Measurements from ENCODE around the gene LARGE1.

The LARGE1 gene

DNA sequence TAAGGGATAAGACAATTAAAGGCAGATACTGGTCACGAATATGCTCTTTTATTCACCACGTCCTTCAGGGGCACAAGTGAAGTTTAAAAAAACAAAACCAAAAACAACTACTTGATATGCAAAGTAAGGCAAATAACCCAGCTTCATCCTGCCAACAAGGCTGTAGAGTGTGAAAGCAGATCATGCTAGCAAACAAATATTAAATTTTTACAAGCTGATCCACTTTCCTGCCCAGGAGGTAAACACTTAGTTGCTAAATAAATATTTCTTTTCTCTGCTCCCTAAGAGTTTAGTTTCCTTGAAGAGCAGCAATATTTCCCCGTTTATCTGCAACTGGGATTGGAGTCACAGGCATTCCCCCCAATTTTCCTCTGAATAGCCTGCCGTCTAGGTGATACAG, 300.2 kb downstream of the LARGE1 start:
- in situ Hi-C loops (cut with HindIII; ENCODE audit: low sequenced_read_pairs) = no loop called here

DNA sequence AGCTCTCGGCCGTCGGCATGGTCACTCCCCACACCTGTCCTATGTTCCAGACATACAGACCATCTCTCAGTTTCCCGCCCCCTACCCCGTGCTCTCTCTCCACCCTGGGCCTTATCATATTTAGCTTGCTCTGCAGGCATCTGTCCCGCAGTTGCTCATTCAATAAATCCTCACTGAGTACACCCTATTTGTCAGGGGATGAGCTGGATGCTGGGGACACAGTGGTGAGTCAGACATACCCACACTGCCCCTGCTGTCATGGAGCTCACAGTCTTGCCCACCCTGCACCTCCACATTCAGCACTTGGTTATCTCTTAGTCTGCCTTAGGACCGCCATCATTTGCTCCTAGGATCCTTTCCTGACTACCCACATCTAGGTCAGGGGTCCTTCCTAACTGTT, 313.8 kb downstream of the LARGE1 start:
- in situ Hi-C loops (cut with HindIII; ENCODE audit: low sequenced_read_pairs) = no loop called here

DNA sequence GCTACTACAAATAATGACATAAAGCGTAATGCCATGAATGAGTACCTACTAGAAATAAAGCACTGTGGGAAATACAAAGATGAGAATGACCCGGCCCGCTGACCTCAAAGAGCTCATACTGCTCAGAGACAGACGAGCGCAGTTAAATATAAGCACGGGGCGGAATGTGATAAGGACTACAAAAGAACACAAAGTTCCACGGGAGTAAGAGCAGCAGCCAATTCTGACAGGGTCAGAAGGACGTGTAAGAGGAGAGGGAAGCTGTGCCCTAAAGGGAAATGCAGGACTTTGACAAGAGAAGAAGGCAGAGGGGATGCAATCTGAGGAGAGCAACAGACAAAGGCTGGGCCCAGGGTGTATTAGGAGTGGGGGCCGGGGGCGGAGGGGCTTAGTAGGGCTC, 314.6 kb downstream of the LARGE1 start:
- in situ Hi-C loops (cut with HindIII; ENCODE audit: low sequenced_read_pairs) = no loop called here

DNA sequence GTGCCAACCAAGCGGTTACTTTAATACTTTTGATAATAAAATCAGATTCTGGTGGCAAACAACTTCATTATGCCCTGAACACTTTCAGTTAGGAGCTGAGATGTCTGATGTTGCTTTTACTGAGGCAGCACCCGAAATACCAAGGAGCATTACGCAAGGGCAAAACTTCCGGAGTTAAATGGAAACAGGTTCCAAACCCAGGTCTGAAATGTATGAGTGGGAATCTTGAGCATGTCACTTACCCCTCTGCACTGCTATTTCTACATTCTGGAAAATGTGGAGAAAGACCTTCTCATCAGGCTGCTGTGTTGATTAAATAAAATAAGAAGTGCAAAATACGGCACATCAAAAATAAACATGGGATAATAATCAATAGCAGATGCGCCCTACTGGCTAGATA, 315.1 kb downstream of the LARGE1 start:
- in situ Hi-C loops (cut with HindIII; ENCODE audit: low sequenced_read_pairs) = no loop called here

DNA sequence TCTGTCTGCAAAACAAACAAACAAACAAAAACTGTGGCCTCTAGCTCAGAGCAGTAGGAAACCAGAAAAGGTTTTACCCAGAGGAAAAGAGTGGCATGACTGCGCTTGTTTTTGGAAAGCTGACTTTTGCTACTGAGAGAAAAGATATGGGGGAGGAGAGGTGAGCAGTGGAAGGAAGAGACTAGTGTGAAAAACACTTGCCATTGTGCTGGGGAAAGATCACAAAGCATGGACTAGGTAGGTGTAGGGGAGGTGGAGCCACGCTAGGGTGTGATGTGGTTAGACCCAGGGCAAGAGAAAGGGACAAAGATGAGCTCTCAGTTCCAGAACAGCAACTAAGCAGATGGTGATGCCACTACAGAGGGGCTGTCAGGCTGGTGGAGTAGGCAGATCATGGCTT, 319.2 kb downstream of the LARGE1 start:
- in situ Hi-C loops (cut with HindIII; ENCODE audit: low sequenced_read_pairs) = no loop called here

DNA sequence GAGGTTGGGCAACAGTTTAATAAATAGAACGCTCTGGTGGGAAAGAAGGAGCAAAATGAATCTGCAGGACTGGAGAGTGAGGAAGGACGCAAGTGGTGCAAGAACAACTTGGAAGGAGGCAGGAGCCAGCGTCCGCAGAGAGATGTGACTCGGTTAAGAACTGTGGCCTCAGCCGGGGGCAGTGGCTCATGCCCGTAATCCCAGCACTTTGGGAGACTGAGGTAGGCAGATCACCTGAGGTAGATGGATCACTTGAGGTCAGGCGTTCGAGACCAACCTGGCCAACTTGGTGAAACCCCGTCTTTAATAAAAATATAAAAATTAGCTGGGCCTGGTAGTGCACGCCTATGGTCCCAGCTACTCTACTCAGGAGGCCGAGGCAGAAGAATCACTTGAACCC, 319.7 kb downstream of the LARGE1 start:
- in situ Hi-C loops (cut with HindIII; ENCODE audit: low sequenced_read_pairs) = no loop called here

DNA sequence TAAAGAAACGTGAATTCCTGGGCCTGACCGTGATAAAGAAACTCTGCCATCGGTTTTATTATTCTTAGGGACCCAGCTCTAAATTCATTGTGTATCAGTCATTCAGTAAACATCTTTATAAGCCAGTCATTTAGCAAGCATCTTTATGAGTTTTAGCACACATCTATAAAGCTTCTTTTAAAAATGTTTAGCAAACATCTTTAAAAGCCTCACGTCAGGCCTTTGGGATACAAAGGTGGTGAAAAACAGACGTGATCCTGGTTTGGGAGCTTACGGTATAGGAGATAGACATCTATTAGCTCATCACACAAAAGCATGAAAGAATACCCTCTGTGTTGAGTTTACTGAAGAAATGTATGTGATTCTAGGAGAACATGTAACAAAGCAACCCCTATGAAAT, 320.2 kb downstream of the LARGE1 start:
- in situ Hi-C loops (cut with HindIII; ENCODE audit: low sequenced_read_pairs) = no loop called here

DNA sequence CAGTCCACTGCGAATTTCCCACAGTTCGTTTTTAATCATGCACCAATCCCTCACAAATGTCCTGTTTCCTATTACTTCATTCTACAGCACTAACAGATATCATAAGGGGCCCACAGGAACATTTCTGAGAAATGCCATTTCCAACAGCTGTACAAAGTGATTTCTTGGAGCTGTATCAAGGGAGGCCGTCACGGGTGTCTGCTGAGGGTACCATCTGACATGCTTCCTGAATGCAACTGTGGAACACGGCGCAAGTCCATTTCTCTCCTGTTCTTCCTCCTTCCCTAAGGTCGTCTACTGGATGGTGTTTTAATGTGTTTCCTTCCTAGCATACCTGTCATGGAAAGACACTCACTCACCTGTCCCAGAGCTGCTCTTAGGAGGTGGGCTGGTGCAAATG, 320.7 kb downstream of the LARGE1 start:
- in situ Hi-C loops (cut with HindIII; ENCODE audit: low sequenced_read_pairs) = no loop called here

DNA sequence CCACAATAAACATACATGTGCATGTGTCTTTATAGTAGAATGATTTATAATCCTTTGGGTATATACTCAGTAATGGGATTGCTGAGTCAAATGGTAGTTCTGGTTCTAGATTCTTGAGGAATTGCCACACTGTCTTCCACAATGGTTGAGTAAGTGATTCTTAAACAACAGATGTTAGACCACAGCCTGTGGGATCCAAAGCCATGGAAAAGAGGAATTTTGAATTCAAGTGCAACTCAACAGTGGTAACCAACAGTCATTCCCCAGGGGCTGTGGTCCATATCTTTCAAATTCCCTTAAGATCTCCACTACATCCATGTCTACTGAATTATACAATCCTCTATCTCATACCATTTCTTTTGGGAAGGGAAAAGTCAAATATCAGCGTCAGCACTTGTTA, 321.5 kb downstream of the LARGE1 start:
- in situ Hi-C loops (cut with HindIII; ENCODE audit: low sequenced_read_pairs) = no loop called here

DNA sequence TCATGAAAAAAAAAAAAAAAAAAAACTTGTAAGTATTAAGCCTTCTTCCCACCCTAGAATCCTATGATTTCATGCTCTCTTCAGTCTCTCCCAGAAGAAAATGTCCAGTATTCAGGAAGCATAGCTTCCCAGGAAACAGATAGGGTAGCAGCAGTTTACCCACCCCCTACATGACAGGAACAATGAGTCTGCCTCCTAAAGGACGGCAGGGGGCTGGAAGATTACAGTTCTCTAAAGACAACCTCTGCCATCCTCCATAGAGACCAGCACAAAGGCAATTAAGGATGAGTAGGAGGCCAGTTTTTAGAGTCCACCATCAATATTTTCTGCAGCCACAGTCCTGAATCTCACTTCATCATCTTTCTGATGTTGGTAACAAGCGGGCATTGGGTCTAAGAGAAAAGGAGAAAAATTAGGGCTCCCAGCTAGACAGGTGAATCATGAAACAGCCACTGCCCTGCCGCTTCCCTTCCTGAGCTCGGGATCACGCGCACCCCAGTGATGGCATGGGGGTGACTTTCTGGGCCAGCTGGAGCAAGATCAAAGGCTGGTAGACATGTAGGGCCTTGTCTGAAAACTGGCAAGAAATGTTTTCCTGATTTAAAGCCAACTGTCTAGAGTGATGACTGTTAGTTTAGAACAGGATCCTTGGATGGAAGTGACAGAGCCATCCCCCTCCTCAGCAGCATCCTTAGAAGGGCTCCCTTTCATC, 322.8 kb downstream of the LARGE1 start:
- in situ Hi-C loops (cut with HindIII; ENCODE audit: low sequenced_read_pairs) = no loop called here

DNA sequence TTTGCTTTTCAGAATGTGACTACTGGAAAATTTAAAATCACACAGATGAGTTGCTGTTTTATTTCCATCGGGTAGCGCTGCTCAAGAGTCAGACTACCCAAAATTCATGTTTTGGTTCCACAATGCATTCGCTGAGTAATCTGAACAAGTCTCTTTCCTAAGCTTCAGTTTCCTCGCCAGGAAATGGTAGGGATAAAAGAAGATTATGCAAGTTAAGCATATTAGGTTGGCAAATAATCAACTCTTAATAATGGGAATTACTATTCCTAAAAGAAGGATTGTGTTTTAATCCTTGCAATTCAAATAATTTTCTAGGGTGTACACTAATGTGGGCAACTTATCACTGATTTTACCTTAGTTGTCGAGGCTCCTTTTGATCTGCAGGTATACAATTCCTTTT, 326.5 kb downstream of the LARGE1 start:
- in situ Hi-C loops (cut with HindIII; ENCODE audit: low sequenced_read_pairs) = no loop called here

DNA sequence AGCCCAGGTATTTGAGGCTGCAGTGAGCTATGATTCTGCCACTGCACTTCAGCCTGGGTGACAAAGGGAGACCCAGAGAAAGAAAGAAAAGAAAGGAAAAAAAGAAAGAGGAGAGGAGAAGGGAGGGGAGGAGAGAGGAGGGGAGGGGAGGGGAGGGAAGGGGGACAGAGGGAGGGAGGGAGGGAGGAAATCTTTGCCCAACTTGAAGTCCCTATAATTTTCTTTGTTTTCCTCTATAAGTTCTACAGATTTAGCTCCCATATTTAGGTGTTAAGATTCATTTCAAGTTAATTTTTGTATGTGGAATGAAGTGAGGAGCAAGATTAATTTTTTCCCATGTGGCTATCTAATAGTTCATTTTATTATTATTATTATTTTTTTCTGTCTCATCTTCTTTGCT, 328.3 kb downstream of the LARGE1 start:
- in situ Hi-C loops (cut with HindIII; ENCODE audit: low sequenced_read_pairs) = no loop called here

DNA sequence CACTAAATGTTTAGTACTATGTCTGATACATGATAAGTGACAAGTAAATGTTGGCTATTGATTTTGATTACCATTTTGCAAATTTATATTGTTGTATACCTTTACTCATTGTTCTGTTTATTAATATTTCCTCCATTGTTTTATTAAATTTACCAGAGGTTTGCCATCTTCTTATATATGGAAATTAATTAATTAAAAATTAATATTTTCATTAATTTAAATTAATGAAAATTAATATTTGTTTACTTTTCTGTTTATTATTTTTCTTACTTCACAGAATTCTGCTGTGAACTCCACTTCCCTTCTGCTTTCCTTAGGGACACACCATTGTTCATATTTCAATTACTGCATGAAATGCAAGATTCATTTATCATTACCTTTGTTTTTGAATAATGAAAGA, 331.0 kb downstream of the LARGE1 start:
- in situ Hi-C loops (cut with HindIII; ENCODE audit: low sequenced_read_pairs) = no loop called here

DNA sequence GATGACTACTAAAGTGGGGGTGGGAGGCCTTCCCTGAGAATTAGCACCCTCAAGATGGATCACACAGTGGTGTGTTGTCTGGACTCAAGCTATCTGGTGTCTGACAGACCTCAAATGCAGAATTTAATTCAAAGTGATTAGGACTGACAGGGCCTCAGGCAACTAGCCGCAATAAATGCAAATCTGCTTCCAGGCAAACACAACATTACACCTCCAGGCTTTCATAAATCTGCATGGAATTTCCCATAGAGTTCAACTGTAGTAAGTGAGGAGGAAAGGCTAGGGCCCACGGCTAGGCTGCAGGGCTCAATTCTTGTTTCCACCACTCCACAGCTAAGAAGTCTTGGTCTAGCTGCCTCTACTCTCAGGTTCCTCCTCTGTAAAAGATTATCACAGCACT, 331.4 kb downstream of the LARGE1 start:
- in situ Hi-C loops (cut with HindIII; ENCODE audit: low sequenced_read_pairs) = no loop called here

DNA sequence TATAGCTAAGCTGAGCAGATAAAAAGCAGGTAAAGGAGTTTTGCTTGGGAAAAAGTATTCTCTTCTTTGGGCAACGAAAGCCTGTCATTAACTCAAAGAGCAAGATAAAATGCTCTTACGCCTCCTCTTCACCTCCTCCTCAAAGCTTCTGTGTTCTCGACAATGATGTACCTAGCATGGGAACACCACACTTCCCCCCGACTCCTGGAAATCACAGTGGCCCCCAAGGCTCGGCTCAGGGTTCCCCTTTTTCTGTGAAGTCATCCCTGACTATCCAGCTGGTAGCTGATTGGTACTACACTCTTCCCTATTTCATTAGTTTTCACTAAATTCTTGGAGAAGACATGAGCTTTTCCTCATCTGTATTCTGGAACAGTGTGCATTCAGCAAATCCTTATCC, 336.1 kb downstream of the LARGE1 start:
- in situ Hi-C loops (cut with HindIII; ENCODE audit: low sequenced_read_pairs) = no loop called here

DNA sequence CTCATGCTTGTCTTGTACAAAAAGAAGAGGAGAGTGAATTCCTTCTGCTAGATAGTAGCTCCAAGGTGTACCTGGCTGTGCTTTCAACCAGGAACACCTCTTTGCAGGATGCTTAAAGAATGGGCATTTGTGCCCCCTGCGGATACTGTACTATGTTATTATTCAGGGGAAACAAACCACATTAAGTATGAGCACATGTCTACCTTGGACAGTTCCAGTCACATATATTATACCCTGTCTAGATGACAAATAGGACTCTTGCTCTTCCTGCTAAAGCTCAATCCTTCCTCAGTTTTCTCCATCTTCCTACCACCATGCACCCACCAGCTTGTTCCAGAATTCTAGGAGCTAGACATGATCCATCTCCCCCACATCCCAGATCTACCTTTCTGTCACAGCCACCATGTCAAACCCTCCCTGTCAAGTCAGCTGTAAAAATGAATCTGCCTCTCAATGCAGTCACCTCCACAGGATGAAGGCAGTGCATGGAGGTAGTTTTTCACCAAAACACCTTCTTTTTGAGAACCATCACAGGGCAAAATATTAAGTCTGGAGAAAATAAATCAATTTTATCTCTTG, 337.4 kb downstream of the LARGE1 start:
- in situ Hi-C loops (cut with HindIII; ENCODE audit: low sequenced_read_pairs) = no loop called here

DNA sequence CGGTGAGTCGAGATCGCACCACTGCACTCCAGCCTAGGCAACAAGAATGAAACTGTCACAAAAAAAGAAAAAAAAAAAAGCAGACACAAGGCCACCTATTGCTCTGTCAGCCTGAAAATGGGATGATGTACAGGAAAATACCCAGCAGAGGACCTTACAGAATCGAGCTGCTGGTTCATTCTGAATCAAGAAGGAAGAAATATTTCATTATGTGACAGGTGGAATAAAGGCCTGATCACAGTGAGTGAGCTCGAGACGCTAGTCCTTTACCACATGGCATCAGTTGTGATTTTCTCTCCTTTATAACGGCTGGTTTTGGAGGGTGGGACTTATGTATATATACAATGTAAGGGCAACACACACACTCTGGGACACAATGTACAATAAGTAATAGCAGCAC, 340.0 kb downstream of the LARGE1 start:
- in situ Hi-C loops (cut with HindIII; ENCODE audit: low sequenced_read_pairs) = no loop called here

DNA sequence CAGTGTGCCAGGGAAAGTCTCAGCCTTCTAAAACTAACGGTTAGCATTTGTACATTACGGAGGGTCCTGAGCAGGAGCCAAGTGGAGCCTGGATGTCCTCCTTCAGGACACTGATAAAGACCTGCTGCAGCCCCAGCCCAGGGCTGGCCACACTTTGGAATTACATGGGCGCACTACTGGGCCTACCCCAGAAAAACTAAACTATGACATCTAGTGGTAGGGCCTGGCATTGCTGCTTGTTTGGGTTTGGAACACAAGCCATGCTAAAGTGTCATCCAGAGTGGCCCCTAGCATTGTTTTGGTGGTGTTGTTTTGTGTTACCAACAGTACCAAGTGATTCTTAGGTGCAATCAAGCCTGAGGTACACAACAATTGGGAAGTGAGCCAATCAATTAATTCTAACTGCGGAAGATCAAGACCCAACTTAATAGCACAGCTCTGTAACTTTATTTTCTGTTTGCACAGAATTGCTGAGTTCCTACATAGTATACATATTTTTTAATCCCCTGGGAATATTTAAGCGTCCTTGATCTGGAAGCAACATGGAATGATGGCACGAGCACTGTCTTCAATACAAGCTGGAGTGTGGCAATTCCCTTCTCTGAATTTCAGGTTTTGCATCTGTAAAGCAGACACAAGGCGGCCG, 340.7 kb downstream of the LARGE1 start:
- in situ Hi-C loops (cut with HindIII; ENCODE audit: low sequenced_read_pairs) = no loop called here

DNA sequence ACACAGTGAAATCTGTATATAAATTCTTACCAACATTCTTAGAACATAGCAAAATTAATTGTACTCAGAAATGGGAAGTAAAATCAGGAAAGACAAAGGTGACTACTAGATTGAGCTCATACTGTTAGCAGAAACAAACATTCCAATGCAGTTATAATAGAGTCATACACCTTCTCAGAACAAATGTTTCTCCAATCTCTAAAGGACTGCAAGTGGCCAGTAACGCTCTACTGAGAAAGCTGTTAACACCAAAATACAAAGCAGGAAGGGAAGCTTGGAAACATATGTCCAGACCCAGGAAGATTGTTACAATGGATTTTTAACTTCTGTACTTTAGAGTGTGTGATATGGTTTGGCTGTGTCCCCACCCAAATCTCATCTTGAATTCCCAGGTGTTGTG, 341.5 kb downstream of the LARGE1 start:
- in situ Hi-C loops (cut with HindIII; ENCODE audit: low sequenced_read_pairs) = no loop called here

DNA sequence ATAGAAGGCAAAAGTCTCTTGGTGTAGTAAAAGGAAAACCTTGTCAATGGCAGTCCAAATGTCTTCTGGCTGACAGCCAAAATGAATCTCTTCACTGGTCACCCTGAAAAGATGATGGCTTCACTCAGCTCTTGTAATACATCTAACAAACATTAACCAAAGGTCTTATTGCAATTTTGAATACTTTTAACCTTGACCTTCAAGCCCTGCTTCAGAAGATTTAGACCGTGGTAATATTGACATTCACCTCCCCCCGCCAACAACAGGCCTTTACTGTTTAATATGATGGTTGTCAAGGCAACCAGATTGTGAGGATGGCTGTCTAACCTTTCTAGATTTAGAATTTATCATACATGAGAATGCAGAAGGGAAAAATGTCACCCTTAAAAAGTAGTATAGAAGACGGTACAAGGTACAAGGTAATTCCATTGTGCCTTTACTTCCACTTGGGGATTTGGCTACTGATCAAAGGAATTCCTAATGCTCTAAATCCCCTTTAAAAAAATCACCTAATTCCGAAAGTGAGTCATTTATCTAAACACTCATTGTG, 342.3 kb downstream of the LARGE1 start:
- in situ Hi-C loops (cut with HindIII; ENCODE audit: low sequenced_read_pairs) = no loop called here

DNA sequence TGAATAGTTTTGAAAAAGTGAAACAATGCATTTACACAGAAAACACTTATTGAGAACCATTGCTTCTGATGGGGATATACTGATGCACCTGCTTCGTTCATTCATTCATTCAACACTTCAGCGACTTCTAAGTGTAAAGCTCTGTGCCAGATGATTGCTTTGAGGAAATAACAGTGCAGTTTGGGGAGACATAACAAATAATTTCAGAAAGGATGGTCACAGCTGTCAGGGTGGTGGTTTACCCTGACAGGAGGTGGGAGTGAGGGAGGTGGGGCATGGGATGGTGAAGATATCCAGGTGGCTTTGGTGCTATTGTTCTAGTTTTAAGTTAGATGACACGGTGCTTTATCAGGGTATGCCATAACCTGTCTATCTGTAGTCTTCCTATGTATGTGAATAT, 344.1 kb downstream of the LARGE1 start:
- in situ Hi-C loops (cut with HindIII; ENCODE audit: low sequenced_read_pairs) = no loop called here

DNA sequence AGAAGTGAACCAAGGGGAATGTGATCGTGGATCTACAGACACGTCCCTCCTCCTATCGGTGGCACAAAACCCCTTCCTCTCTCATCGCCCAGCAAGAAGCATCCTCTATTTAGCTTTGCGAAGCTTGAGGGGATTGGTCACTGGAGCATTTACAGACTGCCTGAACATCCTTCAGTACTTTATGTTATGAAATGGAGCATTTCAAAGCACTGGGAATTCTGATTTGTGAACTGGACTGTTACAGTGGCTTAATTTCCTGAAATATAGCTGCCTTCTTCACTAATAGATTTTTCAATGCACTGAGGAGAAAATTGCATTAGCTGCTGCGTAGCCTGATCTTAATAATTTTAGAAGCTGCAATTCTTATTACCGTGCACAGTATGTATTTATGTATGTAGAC, 344.5 kb downstream of the LARGE1 start:
- in situ Hi-C loops (cut with HindIII; ENCODE audit: low sequenced_read_pairs) = no loop called here

All from DLD1 (cell line).